Ovary (tissue), 9 donors: ENCODE results near the gene RNF113B. TPM values are rescaled to one million over a fixed set of nuclear protein-coding genes. Genes with fewer than 3 reads are reported as not detected.

Source experiments
- DNase-seq, 5 donors: peaks; one replicate each; pipeline ENCODE4 v3.0.0-alpha.2; 2019 to 2020
- H3K27ac ChIP-seq, 2 donors: fragments of 200-600 bp; one replicate each; pipeline versions ENCODE4 v1.5.1 to v1.8.0; 2019 to 2022
- H3K27me3 ChIP-seq: fragments of 200-600 bp; one replicate; pipeline ENCODE4 v1.8.0; 2022
- H3K36me3 ChIP-seq: fragments of 200-600 bp; sonication (generic); one replicate; pipeline ENCODE4 v1.5.1; 2019
- H3K4me1 ChIP-seq: one replicate; pipeline ENCODE4 v1.8.1; 2013; ENCODE audit warnings: mild to moderate bottlenecking, moderate library complexity; ENCODE audit not compliant: insufficient read depth
- H3K4me3 ChIP-seq: fragments of 200-600 bp; sonication (generic); one replicate; pipeline ENCODE4 v1.5.1; 2017
- H3K9me3 ChIP-seq, 2 donors: fragments of 200-600 bp in 1 of 2; sonication (generic) in 1 of 2; one replicate each; pipeline versions ENCODE4 v1.5.1 to v1.8.1; 2013 to 2019; ENCODE audit warnings: mild to moderate bottlenecking in 1 of 2, moderate library complexity in 1 of 2
- EP300 ChIP-seq: sonication (generic); formaldehyde crosslinking; IDR thresholded peaks from one replicate; pipeline ENCODE4 v1.6.1; 2017; ENCODE audit warnings: antibody characterized with exemption
- POLR2A ChIP-seq: fragments of 450-650 bp; IDR thresholded peaks from one replicate; pipeline ENCODE4 v1.6.1; 2017; ENCODE audit warnings: antibody characterized with exemption, mild to moderate bottlenecking, moderate library complexity
- WGBS, 3 donors: extraction: QIAGEN DNeasy Blood & Tissue Kit in 1 of 3; methylation state at CpG; one replicate each; pipeline versions ENCODE4 v1.1.5 to v1.1.7; 2013 to 2017; 5-methylcytosine and 5-hydroxymethylcytosine counted together
- intact Hi-C, 4 donors: fragments of 100-400 bp; cut with DNase I; formaldehyde crosslinking; loops; one replicate each; pipeline versions ENCODE4 v1.11.0 to v1.15.1; 2022 to 2023
- polyA plus RNA-seq, 2 donors: library from polyadenylated mRNA; stranded (reverse); fragments of 200-250 nt in 1 of 2; fragments of 350-450 nt in 1 of 2; fragmentation: Illumina TruSeq in 1 of 2; extraction: RNeasy Lipid Tissue Mini Kit (QIAGEN cat#74804) in 1 of 2; gene quantifications; one replicate each; pipeline ENCODE4 v1.2.3, GENCODE V29; 2013 to 2014
- total RNA-seq, 7 donors: library from RNA; depleted of rRNA in 2 of 7; stranded (reverse); fragments of >200 nt in 2 of 7; fragmentation: NEBNext Ultra II Directional in 3 of 7; extraction: Animal tissue kit (Norgen Biotek cat#: 25700) in 3 of 7; gene quantifications; one replicate each; pipeline versions ENCODE4 v1.1.0 to v1.2.4, GENCODE V29; 2016 to 2023
- TF ChIP-seq, protein P1 (sequence below), 3 donors: fragments of 450-650 bp in 2 of 3; fragments of 200-600 bp in 1 of 3; IDR thresholded peaks; one replicate each; pipeline versions ENCODE4 v1.5.1 to v1.8.0; 2016 to 2022; ENCODE audit warnings: antibody characterized with exemption in 3 of 3, mild to moderate bottlenecking in 1 of 3
- donor health status: DM: no; HTN: no; CAD: no; lungs with moderate emphysema.
- donor health status: DM: no; HTN: no; CAD: no.
- donor health status: Bipolar disorder and iron deficiency.
- donor health status: DM: yes; HTN: yes; CAD: no.
- donor health status: DM: no; HTN: no; CAD: no.
- donor health status: DM: yes; HTN: yes; CAD: no.

Gene RNF113B
- total and polyA plus RNA-seq, 9 donors: 0.05 TPM; not detected in 8

DNA sequence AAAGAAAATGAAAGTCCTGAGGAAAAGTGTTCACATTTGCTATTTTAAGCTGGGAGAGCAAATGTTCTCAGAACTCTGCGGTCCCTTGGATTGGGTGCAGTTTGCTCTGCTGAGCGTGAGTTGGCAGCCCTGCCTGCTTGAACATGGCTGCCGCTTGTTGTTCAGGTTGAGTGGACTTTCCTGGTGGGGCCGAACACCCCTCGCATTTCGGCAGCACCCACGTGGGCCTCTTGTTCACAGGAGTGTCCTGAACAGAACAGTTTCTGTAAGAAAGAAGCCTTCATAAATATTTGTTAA lies 10.8 kb upstream of the RNF113B start:
- DNase-seq: no peak
- H3K4me1 ChIP-seq: no peaks in the 10 kb centered on the region
- H3K27me3 ChIP-seq: no peaks in the 10 kb centered on the region
- WGBS, 3 donors: 69 to 82% (median 78%) methylated on average over 7 of the region's 7 CpGs
- no peak overlapping the region for H3K4me3 ChIP-seq
- no peak for TF ChIP-seq EP300
- TF ChIP-seq, protein P1, sequence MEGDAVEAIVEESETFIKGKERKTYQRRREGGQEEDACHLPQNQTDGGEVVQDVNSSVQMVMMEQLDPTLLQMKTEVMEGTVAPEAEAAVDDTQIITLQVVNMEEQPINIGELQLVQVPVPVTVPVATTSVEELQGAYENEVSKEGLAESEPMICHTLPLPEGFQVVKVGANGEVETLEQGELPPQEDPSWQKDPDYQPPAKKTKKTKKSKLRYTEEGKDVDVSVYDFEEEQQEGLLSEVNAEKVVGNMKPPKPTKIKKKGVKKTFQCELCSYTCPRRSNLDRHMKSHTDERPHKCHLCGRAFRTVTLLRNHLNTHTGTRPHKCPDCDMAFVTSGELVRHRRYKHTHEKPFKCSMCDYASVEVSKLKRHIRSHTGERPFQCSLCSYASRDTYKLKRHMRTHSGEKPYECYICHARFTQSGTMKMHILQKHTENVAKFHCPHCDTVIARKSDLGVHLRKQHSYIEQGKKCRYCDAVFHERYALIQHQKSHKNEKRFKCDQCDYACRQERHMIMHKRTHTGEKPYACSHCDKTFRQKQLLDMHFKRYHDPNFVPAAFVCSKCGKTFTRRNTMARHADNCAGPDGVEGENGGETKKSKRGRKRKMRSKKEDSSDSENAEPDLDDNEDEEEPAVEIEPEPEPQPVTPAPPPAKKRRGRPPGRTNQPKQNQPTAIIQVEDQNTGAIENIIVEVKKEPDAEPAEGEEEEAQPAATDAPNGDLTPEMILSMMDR (IDR thresholded peaks at IDR 0.05): no peak
- no peak for TF ChIP-seq POLR2A
- H3K27ac ChIP-seq: no peak overlapping the region
- H3K36me3 ChIP-seq: no peaks in the 10 kb centered on the region
- intact Hi-C loops: no loop called here
- no peaks in the 10 kb centered on the region for H3K9me3 ChIP-seq

DNA sequence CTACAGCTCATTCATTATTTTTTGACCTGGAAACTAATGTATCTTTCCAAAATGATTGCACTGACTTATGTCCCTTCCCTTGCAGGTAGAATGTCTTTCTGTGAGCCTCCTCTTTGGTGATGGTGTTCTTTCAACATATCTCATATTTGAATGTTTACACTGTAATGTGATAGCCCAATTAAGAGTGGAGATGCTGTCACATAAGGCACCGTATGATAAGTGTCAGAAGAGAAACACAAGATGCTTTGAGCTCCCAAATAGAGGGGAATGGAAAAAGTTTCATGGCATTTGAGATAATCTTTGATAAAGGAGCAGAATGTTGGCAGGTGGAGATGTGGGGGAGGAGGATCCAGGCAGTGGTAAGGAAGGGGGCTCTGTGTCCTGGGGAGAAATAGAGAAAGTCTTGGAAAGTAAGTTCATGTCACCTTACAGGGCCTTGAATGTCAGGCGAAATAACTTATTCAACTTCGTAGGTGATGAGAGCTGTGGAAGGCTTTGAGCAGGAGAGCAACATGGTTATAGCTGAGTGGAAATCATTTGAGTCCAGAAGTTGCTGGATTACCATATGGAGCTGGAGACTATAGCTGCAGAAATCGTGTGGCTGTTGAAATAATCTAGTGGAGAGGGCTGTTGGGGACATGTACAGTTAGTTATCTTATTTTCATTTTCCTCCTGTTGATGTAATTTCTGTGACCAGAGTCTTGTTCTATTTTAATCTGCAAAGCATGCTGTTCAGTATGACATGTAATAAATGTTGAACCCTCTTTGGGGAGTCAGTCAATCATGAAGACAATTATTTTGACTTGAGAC lies 10.3 kb upstream of the RNF113B start:
- intact Hi-C loops: no loop called here

DNA sequence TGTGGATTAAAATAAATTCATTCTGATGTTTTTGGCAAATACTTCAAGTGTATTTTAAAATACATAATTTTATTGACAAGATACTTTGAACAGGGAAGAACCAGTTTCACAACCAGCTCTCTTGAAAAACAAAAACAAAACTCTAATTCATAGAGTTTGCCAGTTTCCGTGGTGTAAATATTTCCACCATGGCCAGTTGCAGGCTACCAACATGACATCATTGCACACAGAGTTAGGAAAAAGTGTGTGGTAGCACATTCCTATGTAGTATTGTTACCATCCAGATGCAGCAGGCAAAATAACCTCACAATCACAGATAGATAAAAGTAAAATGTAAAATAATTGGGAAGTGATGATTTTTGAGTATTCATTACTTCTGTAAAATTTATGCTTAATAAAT lies 7.7 kb upstream of the RNF113B start:
- TF ChIP-seq POLR2A (no peak), EP300 (no peak)
- TF ChIP-seq, protein P1 (IDR thresholded peaks at IDR 0.05): no peak
- Histone ChIP-seq H3K9me3 (no peaks in the 10 kb centered on the region), H3K4me1 (no peaks in the 10 kb centered on the region), H3K27me3 (no peaks in the 10 kb centered on the region), H3K36me3 (no peaks in the 10 kb centered on the region), H3K4me3 (no peak overlapping the region), H3K27ac (no peak overlapping the region)
- DNase-seq: no peak
- intact Hi-C loops: no loop called here
- WGBS, 3 donors: 53 to 57% (median 56%) methylated on average over 1 of the region's 1 CpG

More for the DNA sequence above, 10.3 kb upstream of the RNF113B start:
- H3K4me1 ChIP-seq: no peaks in the 10 kb centered on the region
- H3K27me3 ChIP-seq: no peaks in the 10 kb centered on the region
- no peaks in the 10 kb centered on the region for H3K9me3 ChIP-seq
- H3K4me3 ChIP-seq: no peak overlapping the region
- no peak overlapping the region for H3K27ac ChIP-seq
- TF ChIP-seq, protein P1 (IDR thresholded peaks at IDR 0.05): no peak
- no peak for TF ChIP-seq POLR2A
- TF ChIP-seq EP300: no peak
- 61 to 72% (median 69%) methylated on average over 4 of the region's 4 CpGs for WGBS, 3 donors
- no peak for DNase-seq
- no peaks in the 10 kb centered on the region for H3K36me3 ChIP-seq

DNA sequence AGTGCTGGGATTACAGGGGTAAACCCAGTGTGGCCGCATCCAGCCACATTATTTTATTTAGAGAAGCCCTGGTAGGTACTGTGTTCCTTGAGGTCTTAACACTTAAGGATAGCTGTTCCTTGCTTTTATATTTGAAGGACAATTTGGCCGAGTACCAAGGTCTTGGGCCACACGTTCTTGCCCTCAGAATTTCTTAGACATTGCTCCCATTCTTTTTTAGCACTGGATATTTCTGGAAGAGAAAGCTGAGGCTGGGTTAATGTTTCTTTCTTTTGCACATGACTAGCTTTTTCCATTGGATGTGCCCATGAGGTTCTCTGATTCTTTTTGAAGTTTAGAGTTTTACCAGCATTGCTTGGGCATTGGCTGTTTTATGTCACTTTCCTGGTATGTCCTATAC lies 5.5 kb upstream of the RNF113B start:
- DNase-seq: no peak
- H3K4me1 ChIP-seq: no peaks in the 10 kb centered on the region
- H3K36me3 ChIP-seq: no peaks in the 10 kb centered on the region
- no peaks in the 10 kb centered on the region for H3K27me3 ChIP-seq
- TF ChIP-seq EP300 (no peak), POLR2A (no peak)
- TF ChIP-seq, protein P1 (IDR thresholded peaks at IDR 0.05): no peak
- intact Hi-C loops: no loop called here
- WGBS, 3 donors: 67 to 88% (median 87%) methylated on average over 3 of the region's 3 CpGs
- H3K4me3 ChIP-seq: no peak overlapping the region
- H3K9me3 ChIP-seq: no peaks in the 10 kb centered on the region
- H3K27ac ChIP-seq: no peak overlapping the region
